K562 (cell line): ENCODE measurements around the gene APOBEC3C. TPM values are rescaled to one million over a fixed set of nuclear protein-coding genes. Genes with fewer than 3 reads are reported as not detected.

ENCODE experiments used
- ATAC-seq: fragments of 200-7000 bp; cut with Tn5 transposase; 3 replicates; pipeline ENCODE4 v1.9.1; 2020; ENCODE audit warnings: moderate library complexity
- BruUV-seq: library from RNA; stranded (reverse); fragments of 400-500 nt; replicated peaks from 2 replicates; lab custom pipeline; 2021; lab: Mats Ljungman, UMichigan
- CTCF ChIA-PET: fragments of 300-600 bp; formaldehyde crosslinking; extraction: SDS; loops from one replicate; lab custom pipeline; 2021; ENCODE audit warnings: low intra/inter-chr PET ratio; lab: Yijun Ruan, JAX
- POLR2A ChIA-PET: fragments of 300-600, 350-650 bp; sonication (Branson Sonifier 250); formaldehyde crosslinking; extraction: SDS; loops from one replicate; lab custom pipeline; 2021; ENCODE audit warnings: antibody characterized with exemption, inconsistent platforms; lab: Yijun Ruan, JAX
- DNase-seq, 4 experiments: peaks; one replicate each; pipeline versions ENCODE4 v3.0.0 to v3.0.0-alpha.2; 2011 to 2018; ENCODE audit warnings: low spot score in 3 of 4, mixed read lengths in 3 of 4; ENCODE audit errors: extremely low read depth in 1 of 4
- FAIRE-seq: peaks from 2 replicates; lab custom pipeline; 2011; peaks lifted over from hg19 to GRCh38; lab: Jason Lieb, UNC
- H2AFZ ChIP-seq: 2 replicates; pipeline ENCODE4 v1.6.0; 2011; ENCODE audit warnings: low read depth, low read length, control low read depth, inconsistent platforms
- H3K27ac ChIP-seq: fragments of 200-600 bp; 3 replicates; pipeline ENCODE4 v1.8.0; 2011; ENCODE audit warnings: low read depth, mild to moderate bottlenecking, control low read depth, inconsistent platforms, low read length, moderate library complexity, mixed read lengths; ENCODE audit errors: extremely low read depth
- H3K27me3 ChIP-seq, 2 experiments: fragments of 300-600 bp in 1 of 2; 2 replicates in 1 of 2; 3 replicates in 1 of 2; pipeline versions ENCODE4 v1.6.0 to v1.8.0; 2011; ENCODE audit warnings: inconsistent platforms in 2 of 2, low read length in 2 of 2, mild to moderate bottlenecking in 1 of 2, mixed read lengths in 1 of 2, moderate library complexity in 1 of 2; ENCODE audit not compliant: control insufficient read depth in 2 of 2, insufficient read depth in 2 of 2
- H3K36me3 ChIP-seq: fragments of 300-600 bp; 3 replicates; pipeline ENCODE4 v1.8.0; 2011; ENCODE audit warnings: mild to moderate bottlenecking, low read length, inconsistent platforms; ENCODE audit not compliant: control insufficient read depth, insufficient read depth
- H3K4me1 ChIP-seq, 2 experiments: fragments of 200-600 bp in 1 of 2; replicated peaks in 1 of 2; 2 replicates in 1 of 2; 3 replicates in 1 of 2; pipeline versions ENCODE4 v1.5.1 to v1.8.0; 2011; ENCODE audit warnings: inconsistent platforms in 2 of 2, low read length in 2 of 2, mild to moderate bottlenecking in 1 of 2, mixed read lengths in 1 of 2, moderate library complexity in 1 of 2; ENCODE audit not compliant: control insufficient read depth in 2 of 2, insufficient read depth in 2 of 2
- H3K4me2 ChIP-seq: 2 replicates; pipeline ENCODE4 v1.6.1; 2011; ENCODE audit warnings: low read length, control low read depth, inconsistent platforms, mixed read lengths; ENCODE audit not compliant: insufficient read depth
- H3K4me3 ChIP-seq: fragments of 200-600 bp; sonication (generic), shearing (Covaris generic); 2 replicates; pipeline ENCODE4 v1.5.1; 2016; ENCODE audit warnings: control low read depth, inconsistent platforms
- H3K79me2 ChIP-seq: fragments of 200-600 bp; 3 replicates; pipeline ENCODE4 v1.8.0; 2011; ENCODE audit warnings: low read length, inconsistent platforms; ENCODE audit not compliant: control insufficient read depth, insufficient read depth
- H3K9ac ChIP-seq, 2 experiments: 2 replicates each; pipeline versions ENCODE4 v1.6.0 to v1.6.1; 2011; ENCODE audit warnings: low read depth in 2 of 2, low read length in 2 of 2, control low read depth in 1 of 2, inconsistent platforms in 1 of 2, mild to moderate bottlenecking in 1 of 2, mixed read lengths in 1 of 2; ENCODE audit not compliant: insufficient read depth in 1 of 2
- H3K9me1 ChIP-seq: one replicate; pipeline ENCODE4 v1.6.0; 2011; ENCODE audit warnings: inconsistent platforms, mild to moderate bottlenecking, low read length, moderate library complexity; ENCODE audit not compliant: control insufficient read depth, insufficient read depth
- H3K9me3 ChIP-seq: replicated peaks from 2 replicates; pipeline ENCODE4 v1.5.1; 2011; ENCODE audit warnings: low read depth, low read length, inconsistent platforms; ENCODE audit not compliant: control insufficient read depth, insufficient read depth
- H4K20me1 ChIP-seq: replicated peaks from 2 replicates; pipeline ENCODE4 v1.6.1; 2011; ENCODE audit warnings: low read length, inconsistent platforms, mixed read lengths; ENCODE audit not compliant: control insufficient read depth, insufficient read depth
- ATF3 ChIP-seq, 2 experiments: fragments of 450-650 bp in 1 of 2; sonication (generic) in 1 of 2; formaldehyde crosslinking in 1 of 2; IDR thresholded peaks in 1 of 2; conservative IDR thresholded peaks in 1 of 2; 2 replicates each; pipeline versions ENCODE4 v1.6.1 to v1.8.1; 2016 to 2023; ENCODE audit warnings: mild to moderate bottlenecking in 2 of 2, moderate library complexity in 2 of 2, inconsistent platforms in 1 of 2, missing genetic modification reagents in 1 of 2
- THAP7 ChIP-seq: fragments of 250-450 bp; sonication (Bioruptor Pico); IDR thresholded peaks from 2 replicates; pipeline ENCODE4 v1.5.0; 2021
- ZNF316 ChIP-seq: fragments of 450-650 bp; IDR thresholded peaks from 2 replicates; pipeline ENCODE4 v1.6.1; 2016
- WGBS: fragments of 100-300 bp; shearing (Covaris generic); methylation state at CpG from one replicate; pipeline ENCODE4 v1.1.6; 2016; ENCODE audit warnings: low coverage, mixed read lengths; ENCODE audit not compliant: insufficient coverage; ENCODE audit errors: missing lambda C conversion rate; 5-methylcytosine and 5-hydroxymethylcytosine counted together
- in situ Hi-C: fragments of 300-500 bp; cut with MboI; formaldehyde crosslinking; loops from 4 replicates; pipeline ENCODE4 v1.15.0; 2018; ENCODE audit warnings: inconsistent platforms, mixed read lengths
- intact Hi-C: fragments of 100-400 bp; cut with micrococcal nuclease; formaldehyde crosslinking; loops from 2 replicates; pipeline ENCODE4 v1.14.2; 2022
- polyA plus RNA-seq, 8 experiments: library from polyadenylated mRNA; depleted of rRNA in 4 of 8; stranded (reverse) in 5 of 8; unstranded in 3 of 8; fragments of >200 nt; fragmentation: Nextera tagmentation in 2 of 8; fragmentation: Illumina TruSeq in 1 of 8; extraction: Ambion mirVana in 2 of 8; extraction: Trizol in 1 of 8; gene quantifications; 2 replicates each; pipeline versions ENCODE4 v1.2.1 to v1.2.3, GENCODE V29; 2011 to 2014; ENCODE audit warnings: inconsistent platforms in 1 of 8, missing spikeins in 1 of 8
- total RNA-seq, 7 experiments: library from RNA; depleted of rRNA in 6 of 7; stranded (reverse); fragments of >200 nt in 6 of 7; fragmentation: Illumina TruSeq in 2 of 7; extraction: Trizol in 2 of 7; gene quantifications; 2 replicates each; pipeline versions ENCODE4 v1.2.1 to v1.2.3, GENCODE V29; 2011 to 2021; ENCODE audit warnings: low replicate concordance in 1 of 7
- TF ChIP-seq, protein P1 (sequence below): sonication (generic); formaldehyde crosslinking; IDR thresholded peaks from 2 replicates; pipeline ENCODE4 v1.8.1; 2023; ENCODE audit warnings: mild to moderate bottlenecking, missing genetic modification reagents
- TF ChIP-seq, protein P2 (sequence below), 2 experiments: fragments of 450-650 bp; IDR thresholded peaks; 2 replicates each; pipeline ENCODE4 v1.6.1; 2016

The APOBEC3C gene
- total and polyA plus RNA-seq, 9 of the 15 experiments (the other 6 are each of a cell fraction or from before 2014, with no cell fraction given): 12.4 to 285 (median 55.5) TPM

DNA sequence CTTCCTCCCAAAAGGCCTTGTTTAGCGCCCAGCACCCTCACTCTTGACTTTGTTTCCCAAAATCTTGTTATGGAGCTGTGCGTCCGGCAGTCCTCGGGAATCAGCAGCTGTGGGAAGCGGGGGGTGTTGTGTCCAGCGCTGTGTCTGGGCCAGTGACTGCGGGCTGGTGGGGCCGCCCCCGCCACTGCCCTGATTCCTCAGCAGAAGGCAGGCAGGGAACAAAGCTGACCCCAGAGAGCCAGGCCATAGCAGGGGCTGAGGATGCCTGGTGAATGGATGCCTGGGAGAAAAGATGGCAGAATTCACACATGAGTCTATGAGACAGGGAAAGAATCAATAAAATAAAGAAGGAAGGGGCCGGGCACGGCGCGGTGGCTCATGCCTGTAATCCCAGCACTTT is 2.5 kb downstream of the APOBEC3C start:
- no peak for FAIRE-seq

More for the DNA sequence above, 2.5 kb downstream of the APOBEC3C start:
- Histone ChIP-seq H3K4me1 (peaks cover 24 to 60% of the 10 kb centered on the region in 2 experiments; a peak in 4 of 5 replicates), H3K79me2 (peaks cover 40% of the 10 kb centered on the region), H3K4me2 (no peak overlapping the region), H4K20me1 (no peaks in the 10 kb centered on the region), H3K9ac (peak overlapping the region in 1 of 2 experiments; percentile 58; a peak in 1 of 4 replicates), H3K9me1 (peaks cover 2% of the 10 kb centered on the region), H3K27ac (no peak overlapping the region), H3K9me3 (no peaks in the 10 kb centered on the region), H3K27me3 (no peaks in the 10 kb centered on the region), H3K4me3 (no peak overlapping the region), H2AFZ (no peak overlapping the region), H3K36me3 (peaks cover 20% of the 10 kb centered on the region)
- intact Hi-C loops (loop anchor here (10.0 kb wide), 1 partner anchor 48 kb away; no protein-coding TSS in a partner anchor), in situ Hi-C loops (loop anchor here (25.0 kb wide), 1 partner anchor 954 kb away; the partner anchor contains the start of gene PICK1)
- BruUV-seq: no TSS peak
- 90% methylated on average over 2 of the region's 13 CpGs for WGBS
- TF ChIP-seq ATF3 (IDR thresholded peaks at IDR 0.05): no peak
- no peak for TF ChIP-seq ATF3 (CRISPR knock-in tag; conservative IDR thresholded peaks at IDR 0.05)
- no peak for TF ChIP-seq THAP7 (CRISPR knock-in tag)
- TF ChIP-seq, protein P1, sequence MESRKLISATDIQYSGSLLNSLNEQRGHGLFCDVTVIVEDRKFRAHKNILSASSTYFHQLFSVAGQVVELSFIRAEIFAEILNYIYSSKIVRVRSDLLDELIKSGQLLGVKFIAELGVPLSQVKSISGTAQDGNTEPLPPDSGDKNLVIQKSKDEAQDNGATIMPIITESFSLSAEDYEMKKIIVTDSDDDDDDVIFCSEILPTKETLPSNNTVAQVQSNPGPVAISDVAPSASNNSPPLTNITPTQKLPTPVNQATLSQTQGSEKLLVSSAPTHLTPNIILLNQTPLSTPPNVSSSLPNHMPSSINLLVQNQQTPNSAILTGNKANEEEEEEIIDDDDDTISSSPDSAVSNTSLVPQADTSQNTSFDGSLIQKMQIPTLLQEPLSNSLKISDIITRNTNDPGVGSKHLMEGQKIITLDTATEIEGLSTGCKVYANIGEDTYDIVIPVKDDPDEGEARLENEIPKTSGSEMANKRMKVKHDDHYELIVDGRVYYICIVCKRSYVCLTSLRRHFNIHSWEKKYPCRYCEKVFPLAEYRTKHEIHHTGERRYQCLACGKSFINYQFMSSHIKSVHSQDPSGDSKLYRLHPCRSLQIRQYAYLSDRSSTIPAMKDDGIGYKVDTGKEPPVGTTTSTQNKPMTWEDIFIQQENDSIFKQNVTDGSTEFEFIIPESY (CRISPR knock-in tag): 0 out of 2 replicates have a peak, but pooled peaks have one; percentile 30
- TF ChIP-seq, protein P2, sequence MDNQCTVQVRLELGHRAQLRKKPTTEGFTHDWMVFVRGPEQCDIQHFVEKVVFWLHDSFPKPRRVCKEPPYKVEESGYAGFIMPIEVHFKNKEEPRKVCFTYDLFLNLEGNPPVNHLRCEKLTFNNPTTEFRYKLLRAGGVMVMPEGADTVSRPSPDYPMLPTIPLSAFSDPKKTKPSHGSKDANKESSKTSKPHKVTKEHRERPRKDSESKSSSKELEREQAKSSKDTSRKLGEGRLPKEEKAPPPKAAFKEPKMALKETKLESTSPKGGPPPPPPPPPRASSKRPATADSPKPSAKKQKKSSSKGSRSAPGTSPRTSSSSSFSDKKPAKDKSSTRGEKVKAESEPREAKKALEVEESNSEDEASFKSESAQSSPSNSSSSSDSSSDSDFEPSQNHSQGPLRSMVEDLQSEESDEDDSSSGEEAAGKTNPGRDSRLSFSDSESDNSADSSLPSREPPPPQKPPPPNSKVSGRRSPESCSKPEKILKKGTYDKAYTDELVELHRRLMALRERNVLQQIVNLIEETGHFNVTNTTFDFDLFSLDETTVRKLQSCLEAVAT (IDR thresholded peaks at IDR 0.05): peak in 1 of 2 experiments; percentile 77; a peak in 2 of 4 replicates
- TF ChIP-seq ZNF316: no peak
- CTCF ChIA-PET: no interaction called here
- POLR2A ChIA-PET: interaction anchor here (0.6 to 1.2 kb wide), 2 partner anchors 127 to 236 kb away, joined by 3 read pairs; no protein-coding TSS in a partner anchor
- ATAC-seq: no peak
- no peak for DNase-seq
